Chondrocyte (in vitro differentiated cells): ENCODE results near the gene UBE2G2. TPM values are rescaled to one million over a fixed set of nuclear protein-coding genes. Genes with fewer than 3 reads are reported as not detected.
A peak's percentile ranks its signal among the peaks of the same experiment; 100 is the strongest.

Experiments
- DNase-seq: peaks from one replicate; pipeline ENCODE4 v3.0.0; 2021; ENCODE audit warnings: mixed read lengths, low spot score
- H3K27ac Mint-ChIP-seq: one replicate; pipeline ENCODE4 v1.8.0; 2021; ENCODE audit warnings: mild to moderate bottlenecking, moderate library complexity, mixed read lengths; ENCODE audit not compliant: unreplicated experiment
- H3K27me3 Mint-ChIP-seq: 2 replicates; pipeline ENCODE4 v1.8.0; 2021; ENCODE audit warnings: low read depth, mixed read lengths
- H3K36me3 Mint-ChIP-seq: 2 replicates; pipeline ENCODE4 v1.8.0; 2021; ENCODE audit warnings: low read depth, mixed read lengths
- H3K4me1 Mint-ChIP-seq: 2 replicates; pipeline ENCODE4 v1.8.0; 2021; ENCODE audit warnings: low read depth, mild to moderate bottlenecking, mixed read lengths
- H3K4me3 Mint-ChIP-seq: one replicate; pipeline ENCODE4 v1.8.0; 2021; ENCODE audit warnings: mild to moderate bottlenecking, moderate library complexity, mixed read lengths; ENCODE audit not compliant: unreplicated experiment
- H3K9me3 Mint-ChIP-seq: 2 replicates; pipeline ENCODE4 v1.8.0; 2021; ENCODE audit warnings: low read depth, mixed read lengths
- total RNA-seq: library from RNA; stranded (reverse); gene quantifications from 3 replicates; pipeline ENCODE4 v1.2.1, GENCODE V29; 2021
- TF ChIP-seq, protein P1 (sequence below): fragments of 200-600 bp; sonication (generic); IDR thresholded peaks from 2 replicates; pipeline ENCODE4 v1.5.0; 2021; ENCODE audit warnings: antibody characterized with exemption, mild to moderate bottlenecking, moderate library complexity

Gene UBE2G2
- total RNA-seq, 1 donor from 2014 or later: 48.5 TPM

DNA sequence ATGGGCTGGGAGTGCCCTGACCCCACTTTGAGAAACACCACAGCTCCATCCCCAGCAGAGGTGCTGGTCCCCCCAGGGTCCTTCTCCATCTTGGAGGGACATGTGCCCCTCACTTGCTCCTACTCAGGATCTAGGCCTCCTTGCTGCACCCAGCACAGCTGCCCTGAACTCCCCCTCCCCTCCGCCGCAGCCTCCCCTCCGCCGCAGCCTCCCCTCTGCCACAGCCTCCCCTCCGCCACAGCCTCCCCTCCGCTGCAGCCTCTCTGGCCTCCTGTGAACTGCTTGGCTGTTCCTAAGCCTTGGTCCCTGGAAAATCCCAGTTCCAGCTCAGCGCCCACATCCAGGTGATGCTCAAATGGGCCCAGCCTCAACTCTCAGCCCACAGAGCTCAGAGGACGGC lies 74.3 kb downstream of the UBE2G2 start:
- H3K4me3 Mint-ChIP-seq: no peak overlapping the region
- TF ChIP-seq, protein P1, sequence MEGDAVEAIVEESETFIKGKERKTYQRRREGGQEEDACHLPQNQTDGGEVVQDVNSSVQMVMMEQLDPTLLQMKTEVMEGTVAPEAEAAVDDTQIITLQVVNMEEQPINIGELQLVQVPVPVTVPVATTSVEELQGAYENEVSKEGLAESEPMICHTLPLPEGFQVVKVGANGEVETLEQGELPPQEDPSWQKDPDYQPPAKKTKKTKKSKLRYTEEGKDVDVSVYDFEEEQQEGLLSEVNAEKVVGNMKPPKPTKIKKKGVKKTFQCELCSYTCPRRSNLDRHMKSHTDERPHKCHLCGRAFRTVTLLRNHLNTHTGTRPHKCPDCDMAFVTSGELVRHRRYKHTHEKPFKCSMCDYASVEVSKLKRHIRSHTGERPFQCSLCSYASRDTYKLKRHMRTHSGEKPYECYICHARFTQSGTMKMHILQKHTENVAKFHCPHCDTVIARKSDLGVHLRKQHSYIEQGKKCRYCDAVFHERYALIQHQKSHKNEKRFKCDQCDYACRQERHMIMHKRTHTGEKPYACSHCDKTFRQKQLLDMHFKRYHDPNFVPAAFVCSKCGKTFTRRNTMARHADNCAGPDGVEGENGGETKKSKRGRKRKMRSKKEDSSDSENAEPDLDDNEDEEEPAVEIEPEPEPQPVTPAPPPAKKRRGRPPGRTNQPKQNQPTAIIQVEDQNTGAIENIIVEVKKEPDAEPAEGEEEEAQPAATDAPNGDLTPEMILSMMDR: no peak
- DNase-seq: no peak
- H3K9me3 Mint-ChIP-seq: no peaks in the 10 kb centered on the region
- H3K27ac Mint-ChIP-seq: no peak overlapping the region
- peaks cover 4% of the 10 kb centered on the region for H3K4me1 Mint-ChIP-seq
- H3K27me3 Mint-ChIP-seq: peaks cover 63% of the 10 kb centered on the region
- peaks cover 4% of the 10 kb centered on the region for H3K36me3 Mint-ChIP-seq

DNA sequence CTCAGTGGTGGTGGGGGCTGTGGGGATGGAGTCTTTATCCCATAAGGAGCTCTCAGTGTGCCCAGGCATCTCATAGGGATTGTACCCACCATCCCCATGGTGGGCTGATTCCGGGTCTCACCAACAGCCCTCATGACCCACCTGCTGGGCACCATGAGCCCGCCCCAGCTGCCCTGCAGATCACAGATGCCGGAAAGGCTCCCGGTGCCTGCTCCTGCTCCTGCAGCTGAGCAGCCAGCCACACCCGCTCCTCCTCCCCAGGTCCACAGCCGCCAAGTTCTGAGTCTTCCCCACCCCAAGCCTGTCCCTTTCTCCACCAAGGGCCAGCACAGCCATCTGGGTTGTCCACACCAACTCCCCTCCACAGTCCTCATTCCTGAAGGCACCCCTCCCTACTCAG lies 74.8 kb downstream of the UBE2G2 start:
- TF ChIP-seq, protein P1: no peak
- H3K4me3 Mint-ChIP-seq: no peak overlapping the region
- peaks cover 4% of the 10 kb centered on the region for H3K4me1 Mint-ChIP-seq
- no peaks in the 10 kb centered on the region for H3K9me3 Mint-ChIP-seq
- H3K27ac Mint-ChIP-seq: no peak overlapping the region
- DNase-seq: no peak
- H3K27me3 Mint-ChIP-seq: peaks cover 63% of the 10 kb centered on the region
- peaks cover 4% of the 10 kb centered on the region for H3K36me3 Mint-ChIP-seq

DNA sequence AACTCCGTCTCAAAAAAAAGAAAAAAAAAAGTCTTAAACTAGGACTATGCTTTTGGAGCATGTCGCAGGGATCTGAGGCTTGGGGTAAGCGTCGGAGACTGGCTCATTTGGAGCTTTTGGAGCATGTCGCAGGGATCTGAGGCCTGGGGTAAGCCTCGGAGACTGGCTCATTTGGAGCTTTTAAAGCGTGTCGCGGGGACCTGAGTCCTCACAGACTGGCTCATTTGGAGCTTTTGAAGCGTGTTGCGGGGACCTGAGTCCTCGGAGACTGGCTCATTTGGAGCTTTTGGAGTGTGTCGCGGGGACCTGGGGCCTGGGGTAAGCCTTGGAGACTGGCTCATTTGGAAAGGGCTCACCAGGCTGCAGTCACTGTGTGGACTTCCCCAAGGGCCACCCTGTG lies 76.7 kb downstream of the UBE2G2 start:
- TF ChIP-seq, protein P1: no peak
- peaks cover 57% of the 10 kb centered on the region for H3K27me3 Mint-ChIP-seq
- DNase-seq: no peak
- no peak overlapping the region for H3K27ac Mint-ChIP-seq
- H3K4me1 Mint-ChIP-seq: peaks cover 4% of the 10 kb centered on the region
- peaks cover 1% of the 10 kb centered on the region for H3K36me3 Mint-ChIP-seq
- no peaks in the 10 kb centered on the region for H3K9me3 Mint-ChIP-seq
- no peak overlapping the region for H3K4me3 Mint-ChIP-seq

DNA sequence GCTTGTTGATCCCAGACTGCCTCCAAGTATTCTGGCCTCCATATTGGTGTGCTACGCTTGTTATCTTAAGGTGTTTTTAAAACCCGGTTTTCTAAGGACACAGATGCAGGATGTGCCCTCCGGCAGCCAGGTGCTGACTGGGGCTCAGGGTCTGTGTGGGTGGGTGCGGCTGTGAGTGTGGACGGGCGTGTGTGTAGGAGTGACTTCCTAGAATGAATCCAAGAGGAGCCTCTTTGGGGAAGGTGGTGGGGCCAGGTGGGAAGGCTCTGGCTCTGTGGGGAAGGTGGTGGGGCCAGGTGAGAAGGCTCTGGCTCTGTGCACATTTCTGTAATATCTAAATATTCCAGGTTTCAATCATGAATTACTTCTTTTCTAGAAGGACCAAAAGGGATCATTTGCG lies 77.4 kb downstream of the UBE2G2 start:
- Mint-ChIP-seq H3K27me3 (peaks cover 57% of the 10 kb centered on the region), H3K27ac (no peak overlapping the region), H3K4me3 (no peak overlapping the region), H3K4me1 (peaks cover 4% of the 10 kb centered on the region), H3K9me3 (no peaks in the 10 kb centered on the region), H3K36me3 (peaks cover 1% of the 10 kb centered on the region)
- TF ChIP-seq, protein P1: no peak
- no peak for DNase-seq

DNA sequence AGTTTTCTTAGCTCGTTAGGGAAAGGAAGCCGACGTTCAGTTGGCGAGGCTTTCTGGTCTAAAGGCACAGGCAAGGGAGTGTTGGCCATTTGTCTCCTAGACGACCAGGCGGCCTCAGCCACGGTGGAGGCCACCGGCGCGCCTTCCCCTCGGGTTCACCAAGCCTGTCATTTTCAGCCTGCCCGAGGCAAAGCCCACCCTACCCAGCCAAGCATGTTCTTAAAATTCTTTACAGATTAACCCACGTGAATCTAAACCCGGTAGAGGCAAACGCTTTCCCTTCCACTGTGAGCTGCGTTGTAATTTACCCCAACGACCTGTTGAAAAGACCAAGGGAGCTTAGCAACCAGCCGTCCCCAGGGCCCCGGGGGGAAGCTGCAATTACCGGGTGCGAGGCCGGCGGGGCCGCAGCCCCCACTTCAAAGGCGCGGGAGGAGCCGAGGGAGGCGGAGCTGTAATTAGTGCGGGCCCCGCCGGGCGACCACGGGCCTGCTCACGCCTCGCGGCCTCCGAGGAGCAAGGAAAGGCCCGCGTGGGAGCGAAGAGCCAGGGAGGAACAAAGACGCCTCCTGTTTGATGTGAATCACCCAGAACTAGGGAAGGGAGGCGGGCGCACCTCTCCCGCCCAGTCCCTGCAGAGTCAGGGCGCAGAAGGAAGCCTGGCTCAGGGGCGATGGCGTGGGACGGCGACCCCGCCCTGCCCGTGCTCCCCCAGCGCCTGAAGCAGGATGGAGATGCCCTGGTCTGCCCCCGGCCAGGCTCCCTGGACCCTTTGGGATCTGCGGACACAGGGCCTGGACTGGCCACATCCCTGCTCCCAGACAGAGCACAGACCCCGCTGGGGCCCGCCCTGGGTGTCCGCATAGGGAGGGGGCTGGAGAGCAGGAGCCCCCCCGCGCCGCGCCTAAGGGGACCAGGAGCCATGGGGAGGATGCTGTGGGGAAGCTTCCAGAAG lies 78.2 kb downstream of the UBE2G2 start:
- Mint-ChIP-seq H3K27ac (no peak overlapping the region), H3K4me1 (peaks cover 9% of the 10 kb centered on the region), H3K36me3 (peaks cover 1% of the 10 kb centered on the region), H3K9me3 (no peaks in the 10 kb centered on the region), H3K27me3 (peaks cover 60% of the 10 kb centered on the region), H3K4me3 (peak overlapping the region; percentile 28)
- no peak for DNase-seq
- TF ChIP-seq, protein P1: no peak
